ENCODE data around the gene GSTCD. TPM values are rescaled to one million over a fixed set of nuclear protein-coding genes. Genes with fewer than 3 reads are reported as not detected.
"Not testable (repeated sequence)": the region's sequence is repeated elsewhere in the genome, so short reads cannot be mapped to it uniquely, and the experiment has no call there.

Gene GSTCD
- total RNA-seq, 6 donors from 2014 or later, result 6.0 to 9.9 (median 8.0) TPM

GRCh38 chr4:105758958-105759357, 50.4 kb downstream of the GSTCD start:
- WGBS, 2 donors, result 88 to 100% methylated on average over 1 of the region's 1 CpG
- TF ChIP-seq CTCF (IDR thresholded peaks at IDR 0.05), result no peak
- TF ChIP-seq EP300 (IDR thresholded peaks at IDR 0.05), result no peak
- ATAC-seq (ENCODE audit: low FRiP score in 2 of 2), result no peak

GRCh38 chr4:105765690-105766407, 57.3 kb downstream of the GSTCD start:
- 94% methylated on average over 6 of the region's 6 CpGs for WGBS, 2 donors
- TF ChIP-seq CTCF (IDR thresholded peaks at IDR 0.05) (no peak), POLR2A (IDR thresholded peaks at IDR 0.05) (no peak), EP300 (IDR thresholded peaks at IDR 0.05) (no peak), POLR2AphosphoS5 (IDR thresholded peaks at IDR 0.05) (no peak)
- H3K36me3 ChIP-seq, result no peaks in the 10 kb centered on the region
- H3K27me3 ChIP-seq, result no peaks in the 10 kb centered on the region
- no peaks in the 10 kb centered on the region for H3K4me1 ChIP-seq
- no peak overlapping the region for H3K4me3 ChIP-seq
- no peak overlapping the region for H3K27ac ChIP-seq
- ATAC-seq (ENCODE audit: low FRiP score in 2 of 2) (no peak), DNase-seq (no peak)
- H3K9me3 ChIP-seq, result no peaks in the 10 kb centered on the region

More at GRCh38 chr4:105758958-105759357, 50.4 kb downstream of the GSTCD start:
- no peak overlapping the region for H3K4me3 ChIP-seq
- H3K27me3 ChIP-seq, result no peaks in the 10 kb centered on the region
- no peaks in the 10 kb centered on the region for H3K9me3 ChIP-seq
- H3K4me1 ChIP-seq, result no peaks in the 10 kb centered on the region
- no peak for DNase-seq
- no peak overlapping the region for H3K27ac ChIP-seq
- no peaks in the 10 kb centered on the region for H3K36me3 ChIP-seq

GRCh38 chr4:105767579-105767978, 59.0 kb downstream of the GSTCD start:
- H3K27me3 ChIP-seq, result no peaks in the 10 kb centered on the region
- DNase-seq, result no peak
- no peak for ATAC-seq (ENCODE audit: low FRiP score in 2 of 2)
- no peak overlapping the region for H3K27ac ChIP-seq
- H3K4me1 ChIP-seq, result no peaks in the 10 kb centered on the region
- peaks cover 0 to 4% (median 2%) of the 10 kb centered on the region in 4 donors for H3K9me3 ChIP-seq
- no peak for TF ChIP-seq EP300 (IDR thresholded peaks at IDR 0.05)
- TF ChIP-seq POLR2AphosphoS5 (IDR thresholded peaks at IDR 0.05), result no peak
- no peak for TF ChIP-seq CTCF (IDR thresholded peaks at IDR 0.05)
- TF ChIP-seq POLR2A (IDR thresholded peaks at IDR 0.05), result no peak
- 79% methylated on average over 2 of the region's 2 CpGs for WGBS, 2 donors
- H3K4me3 ChIP-seq, result no peak overlapping the region
- no peaks in the 10 kb centered on the region for H3K36me3 ChIP-seq

DNA sequence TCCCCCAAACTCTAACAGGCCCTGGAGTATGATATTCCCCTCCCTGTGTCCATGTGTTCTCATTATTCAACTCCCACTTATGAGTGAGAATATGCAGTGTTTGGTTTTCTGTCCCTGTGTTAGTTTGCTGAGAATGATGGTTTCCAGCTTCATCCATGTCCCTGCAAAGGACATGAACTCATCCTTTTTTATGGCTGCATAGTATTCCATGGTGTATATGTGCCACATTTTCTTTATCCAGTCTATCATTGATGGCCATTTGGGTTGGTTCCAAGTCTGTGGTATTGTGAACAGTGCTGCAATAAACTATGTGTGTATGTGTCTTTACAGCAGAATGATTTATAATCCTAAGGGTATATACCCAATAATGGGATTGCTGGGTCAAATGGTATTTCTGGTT, 61.9 kb downstream of the GSTCD start:
- not testable (repeated sequence) for H3K36me3 ChIP-seq; H3K27me3 ChIP-seq; H3K4me3 ChIP-seq; H3K4me1 ChIP-seq; ATAC-seq (ENCODE audit: low FRiP score in 2 of 2); H3K9me3 ChIP-seq; DNase-seq; H3K27ac ChIP-seq

GRCh38 chr4:105772065-105772464, 63.5 kb downstream of the GSTCD start:
- H3K4me3 ChIP-seq; DNase-seq; H3K36me3 ChIP-seq; H3K27me3 ChIP-seq; H3K4me1 ChIP-seq; H3K27ac ChIP-seq; H3K9me3 ChIP-seq; ATAC-seq (ENCODE audit: low FRiP score in 2 of 2): not testable (repeated sequence)

- H3K27me3 ChIP-seq; H3K27ac ChIP-seq; H3K36me3 ChIP-seq; H3K4me1 ChIP-seq; H3K4me3 ChIP-seq; ATAC-seq (ENCODE audit: low FRiP score in 2 of 2); DNase-seq; H3K9me3 ChIP-seq: not testable (repeated sequence)
- WGBS, 2 donors, result 93 to 97% methylated on average over 5 to 9 of the region's 9 CpGs
These were observed 67.3 kb downstream of the GSTCD start for GRCh38 chr4:105775760-105776415.

Measured in upper lobe of left lung (tissue), 6 donors.